GM18907 (cell line): Measurements from ENCODE around the gene ANKS1A.

Experiments used
- ATAC-seq: cut with Tn5 transposase; IDR thresholded peaks from one replicate; pipeline ENCODE4 v1.9.1; 2021; ENCODE audit warnings: mild to moderate bottlenecking, moderate library complexity; ENCODE audit not compliant: unreplicated experiment

ANKS1A gene

DNA sequence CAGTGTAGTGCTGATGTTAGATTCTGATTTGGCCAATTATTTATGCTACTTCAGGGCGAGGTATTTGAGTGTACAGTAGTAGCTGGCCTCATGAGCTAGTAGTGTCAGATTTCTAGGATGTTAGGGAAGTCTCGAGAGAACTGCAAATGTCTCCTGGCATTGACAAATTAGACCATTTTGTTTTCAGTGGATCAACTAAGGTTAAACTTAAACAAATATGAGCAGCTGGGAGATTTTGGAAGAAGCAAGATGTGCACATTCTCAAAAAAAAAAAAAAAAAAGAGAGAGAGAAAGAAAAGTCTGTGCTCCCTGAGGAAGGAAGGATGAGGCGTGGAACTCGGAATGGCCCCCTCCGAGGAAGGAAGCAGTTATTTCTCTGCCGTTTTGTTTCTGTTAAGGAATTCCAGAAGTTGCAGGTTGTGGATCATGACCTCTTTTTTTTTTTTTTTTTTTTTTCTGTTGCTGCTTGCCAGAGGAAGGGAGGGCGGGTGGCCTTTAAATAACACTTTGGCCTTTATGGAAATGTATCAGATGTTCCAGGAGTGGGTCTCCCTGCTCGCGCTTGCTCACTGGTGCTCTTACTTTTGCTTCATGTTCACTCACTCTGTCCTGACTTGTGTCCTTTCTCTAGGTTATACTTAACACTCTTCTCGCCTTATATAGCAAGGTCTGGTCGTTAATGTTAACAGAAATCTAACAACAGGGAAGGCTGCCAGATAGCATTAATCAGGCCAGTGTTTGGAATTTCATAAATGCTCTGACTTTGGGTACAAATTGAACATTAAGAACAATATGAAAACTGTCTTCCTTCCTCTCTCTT lies 127.7 kb downstream of the ANKS1A start:
- no peak for ATAC-seq

GRCh38 chr6:35017411-35018181 lies 128.5 kb downstream of the ANKS1A start:
- no peak for ATAC-seq

DNA sequence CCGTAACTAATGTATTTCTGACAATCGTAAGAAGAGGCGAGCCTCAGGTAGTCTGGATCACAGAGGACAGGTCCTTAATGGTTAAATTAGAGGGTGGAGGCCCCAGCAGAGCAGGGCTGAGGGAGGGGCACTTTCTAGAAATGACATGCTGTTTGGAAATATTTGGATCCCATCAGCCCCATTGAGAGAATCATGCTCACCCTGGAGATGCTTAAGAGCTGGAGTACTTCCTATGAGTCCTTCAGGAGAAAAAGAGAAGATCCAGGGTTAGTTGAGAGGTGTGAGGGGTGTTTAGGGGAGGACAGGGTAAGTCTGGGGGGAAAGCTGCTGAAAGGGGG lies 129.1 kb downstream of the ANKS1A start:
- no peak for ATAC-seq

- ATAC-seq, result no peak
These were observed 129.7 kb downstream of the ANKS1A start for GRCh38 chr6:35018746-35019145.

DNA sequence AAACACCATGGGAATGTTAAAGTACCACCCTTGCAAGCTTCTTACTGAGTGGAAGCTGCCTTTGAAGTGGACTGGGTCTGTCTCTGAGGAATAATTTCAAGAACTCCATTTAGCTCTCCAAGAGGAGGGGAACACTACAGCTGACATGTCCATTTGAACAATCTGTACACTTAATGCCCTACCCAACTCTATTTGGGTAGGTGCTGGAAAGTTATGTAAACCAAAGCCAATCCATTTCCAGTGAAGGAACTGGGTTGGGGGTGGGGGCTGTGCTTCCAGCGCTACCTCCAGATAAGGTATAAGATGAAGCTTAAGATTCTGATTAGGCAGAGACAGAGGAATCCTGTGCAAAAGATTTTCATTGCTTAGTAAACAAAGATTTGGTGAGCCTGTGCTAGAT lies 130.1 kb downstream of the ANKS1A start:
- ATAC-seq, result no peak

GRCh38 chr6:35019831-35020230 lies 130.8 kb downstream of the ANKS1A start:
- ATAC-seq, result no peak

DNA sequence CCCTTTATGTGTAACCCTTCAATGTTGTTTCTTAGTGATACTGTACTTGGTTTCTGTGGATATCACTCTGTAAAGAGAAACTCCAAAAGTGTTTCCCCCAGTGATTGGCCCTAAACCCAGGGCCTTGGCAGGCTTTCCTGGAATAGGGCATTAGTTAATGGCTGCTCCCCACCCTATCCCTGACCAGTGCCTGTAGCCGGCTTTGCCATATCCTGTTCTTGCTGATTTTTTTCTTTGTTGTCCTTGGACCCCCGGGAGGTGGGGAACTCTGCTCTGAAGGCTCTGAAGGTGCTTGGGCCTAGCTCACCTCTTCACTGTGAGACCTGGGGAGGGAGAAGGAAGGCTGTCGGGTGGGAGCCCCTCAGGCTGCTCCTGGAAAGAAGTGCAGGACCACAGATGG lies 131.9 kb downstream of the ANKS1A start:
- ATAC-seq, result no peak

- no peak for ATAC-seq
These were observed 134.3 kb downstream of the ANKS1A start for GRCh38 chr6:35023091-35024000.

DNA sequence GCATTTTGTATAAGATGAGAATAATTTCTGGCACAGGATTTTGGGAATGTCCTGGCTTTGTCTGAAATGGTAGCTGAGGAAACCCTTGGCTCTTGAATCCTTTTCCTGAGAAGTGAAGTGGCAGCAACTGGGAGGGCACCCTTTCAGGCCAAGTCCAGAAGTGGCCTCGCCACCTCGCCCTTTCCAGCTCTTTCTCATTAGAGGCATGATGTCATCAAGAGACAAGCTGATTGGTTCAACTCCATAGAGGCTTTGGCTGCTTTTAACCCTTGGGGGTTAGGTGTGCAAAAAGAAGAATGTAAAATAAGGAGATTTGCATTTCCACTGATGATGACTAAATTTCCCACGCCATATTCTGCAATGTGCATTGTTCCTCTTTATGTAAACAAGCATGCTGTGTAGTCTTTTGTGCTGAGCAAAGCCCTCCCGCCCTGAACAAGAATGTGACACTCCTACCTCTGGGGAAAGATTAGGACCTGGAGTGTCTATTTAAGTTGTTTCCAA lies 135.5 kb downstream of the ANKS1A start:
- ATAC-seq, result no peak

- no peak for ATAC-seq
These were observed 136.5 kb downstream of the ANKS1A start for GRCh38 chr6:35025232-35026188.

- ATAC-seq, result no peak
These were observed 137.6 kb downstream of the ANKS1A start for GRCh38 chr6:35026434-35027222.

DNA sequence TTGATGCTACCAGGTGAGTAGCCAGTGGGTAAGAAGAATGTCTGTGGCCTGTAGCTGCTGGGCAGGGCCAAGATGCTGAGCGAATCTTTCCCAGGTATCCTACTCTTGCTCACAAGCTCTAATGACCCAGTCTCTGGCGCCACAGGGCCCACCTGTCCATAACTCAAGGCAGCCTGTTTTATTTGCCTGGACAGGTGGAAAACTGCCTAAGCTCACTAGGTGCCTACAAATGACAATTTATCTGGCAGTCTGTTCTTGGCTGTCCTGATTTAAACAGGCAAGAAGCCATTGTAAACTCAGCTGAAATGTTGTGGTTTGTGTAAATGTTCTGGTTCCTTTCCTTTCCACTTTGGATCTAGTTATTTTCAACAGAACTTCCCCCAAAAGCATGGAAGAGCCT lies 138.8 kb downstream of the ANKS1A start:
- no peak for ATAC-seq

- ATAC-seq, result no peak
These were observed 140.0 kb downstream of the ANKS1A start for GRCh38 chr6:35028781-35029769.

GRCh38 chr6:35030099-35030498 lies 141.0 kb downstream of the ANKS1A start:
- ATAC-seq, result no peak

- no peak for ATAC-seq
These were observed 142.8 kb downstream of the ANKS1A start for GRCh38 chr6:35031611-35032529.

DNA sequence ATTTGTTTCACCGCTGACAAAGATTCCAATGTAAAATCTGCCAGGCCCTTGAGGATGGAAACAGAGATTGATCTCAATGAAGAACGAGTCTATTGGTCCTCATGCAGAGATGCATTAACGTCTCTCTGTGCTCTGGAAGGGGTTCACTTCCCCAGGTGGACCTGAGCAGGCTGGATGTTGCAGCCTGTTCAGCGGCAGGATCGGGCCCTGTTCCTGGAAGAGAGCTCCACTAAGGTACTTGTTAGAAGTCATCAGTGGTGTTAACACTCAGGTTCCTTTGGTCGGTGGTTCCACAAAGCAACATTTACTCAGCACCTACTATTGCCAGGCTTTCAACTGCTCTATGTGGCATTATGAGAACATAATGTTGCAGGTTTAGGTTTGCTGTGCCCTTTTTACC lies 144.6 kb downstream of the ANKS1A start:
- ATAC-seq, result no peak
